A549 (cell line): ENCODE data around the gene SYNC.

Source experiments
- CEBPB ChIP-seq, 2 experiments: fragments of >200 bp in 1 of 2; sonication (Bioruptor Twin) in 1 of 2; formaldehyde crosslinking in 1 of 2; IDR thresholded peaks; 2 replicates each; pipeline ENCODE4 v1.6.1; 2012 to 2016
- EP300 ChIP-seq, 2 experiments: fragments of >200 bp; sonication (Bioruptor Twin); formaldehyde crosslinking; IDR thresholded peaks; 2 replicates in 1 of 2; 3 replicates in 1 of 2; pipeline ENCODE4 v1.6.1; 2016 to 2017
- FOSL2 ChIP-seq, 2 experiments: fragments of 450-650 bp in 1 of 2; fragments of >200 bp in 1 of 2; sonication (Bioruptor Twin) in 1 of 2; formaldehyde crosslinking; IDR thresholded peaks; 2 replicates each; pipeline versions ENCODE4 v1.5.0 to v1.6.1; 2016 to 2020; ENCODE audit warnings: mild to moderate bottlenecking in 1 of 2, moderate library complexity in 1 of 2
- MAX ChIP-seq: IDR thresholded peaks from 2 replicates; pipeline ENCODE4 v1.6.1; 2012
- MAZ ChIP-seq: fragments of 150-350 bp; IDR thresholded peaks from 2 replicates; pipeline ENCODE4 v1.6.1; 2014; ENCODE audit warnings: antibody characterized with exemption, low read depth, low read length, borderline replicate concordance
- MYC ChIP-seq: IDR thresholded peaks from 2 replicates; pipeline ENCODE4 v1.6.1; 2012; ENCODE audit warnings: mild to moderate bottlenecking, inconsistent platforms, low read length, improper control_type of control experiment, borderline replicate concordance
- POLR2A ChIP-seq: IDR thresholded peaks from 2 replicates; pipeline ENCODE4 v1.6.1; 2012; ENCODE audit warnings: mild to moderate bottlenecking, low read length
- SMC3 ChIP-seq: fragments of >200 bp; sonication (Bioruptor Twin); formaldehyde crosslinking; IDR thresholded peaks from 3 replicates; pipeline ENCODE4 v1.6.1; 2018; ENCODE audit warnings: inconsistent platforms
- ZC3H11A ChIP-seq: fragments of 450-650 bp; IDR thresholded peaks from 2 replicates; pipeline ENCODE4 v1.6.1; 2014; ENCODE audit warnings: antibody characterized with exemption, mild to moderate bottlenecking
- TF ChIP-seq, protein P1 (sequence below): fragments of >200 bp; sonication (Bioruptor Twin); formaldehyde crosslinking; IDR thresholded peaks from 3 replicates; pipeline ENCODE4 v1.5.1; 2016

GRCh38 chr1:32696041-32696440, 6.5 kb downstream of the SYNC start:
- no peak for TF ChIP-seq CEBPB (IDR thresholded peaks at IDR 0.05)
- TF ChIP-seq POLR2A: no peak
- no peak for TF ChIP-seq FOSL2 (IDR thresholded peaks at IDR 0.05)
- no peak for TF ChIP-seq FOSL2 (CRISPR knock-in tag; IDR thresholded peaks at IDR 0.05)
- TF ChIP-seq MYC: no peak
- TF ChIP-seq MAZ: no peak
- TF ChIP-seq, protein P1, sequence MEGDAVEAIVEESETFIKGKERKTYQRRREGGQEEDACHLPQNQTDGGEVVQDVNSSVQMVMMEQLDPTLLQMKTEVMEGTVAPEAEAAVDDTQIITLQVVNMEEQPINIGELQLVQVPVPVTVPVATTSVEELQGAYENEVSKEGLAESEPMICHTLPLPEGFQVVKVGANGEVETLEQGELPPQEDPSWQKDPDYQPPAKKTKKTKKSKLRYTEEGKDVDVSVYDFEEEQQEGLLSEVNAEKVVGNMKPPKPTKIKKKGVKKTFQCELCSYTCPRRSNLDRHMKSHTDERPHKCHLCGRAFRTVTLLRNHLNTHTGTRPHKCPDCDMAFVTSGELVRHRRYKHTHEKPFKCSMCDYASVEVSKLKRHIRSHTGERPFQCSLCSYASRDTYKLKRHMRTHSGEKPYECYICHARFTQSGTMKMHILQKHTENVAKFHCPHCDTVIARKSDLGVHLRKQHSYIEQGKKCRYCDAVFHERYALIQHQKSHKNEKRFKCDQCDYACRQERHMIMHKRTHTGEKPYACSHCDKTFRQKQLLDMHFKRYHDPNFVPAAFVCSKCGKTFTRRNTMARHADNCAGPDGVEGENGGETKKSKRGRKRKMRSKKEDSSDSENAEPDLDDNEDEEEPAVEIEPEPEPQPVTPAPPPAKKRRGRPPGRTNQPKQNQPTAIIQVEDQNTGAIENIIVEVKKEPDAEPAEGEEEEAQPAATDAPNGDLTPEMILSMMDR: no peak
- no peak for TF ChIP-seq SMC3
- no peak for TF ChIP-seq EP300 (IDR thresholded peaks at IDR 0.05)
- no peak for TF ChIP-seq ZC3H11A
- TF ChIP-seq MAX: no peak
